ENCODE data around the gene RABGAP1.

The RABGAP1 gene

DNA sequence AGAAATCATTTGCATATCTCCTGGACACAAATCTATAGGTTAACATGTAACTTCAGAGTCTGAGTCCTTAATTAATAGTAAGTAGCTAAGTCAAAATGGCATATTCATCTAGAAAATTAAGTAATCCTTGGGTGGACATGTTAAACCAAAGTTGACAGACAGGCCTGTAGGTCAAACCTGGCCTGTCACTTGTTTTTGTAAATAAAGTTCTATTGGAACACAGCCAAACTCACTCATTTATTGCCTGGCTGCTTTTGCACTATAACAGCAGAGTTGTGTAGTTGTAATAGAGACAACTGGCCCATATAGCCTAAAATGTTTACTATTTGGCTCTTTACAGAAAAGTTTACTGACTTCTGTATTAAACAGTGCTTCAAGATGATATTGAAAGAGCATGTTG, 68.1 kb downstream of the RABGAP1 start:
- DNase-seq (ENCODE audit: low spot score), result no peak

DNA sequence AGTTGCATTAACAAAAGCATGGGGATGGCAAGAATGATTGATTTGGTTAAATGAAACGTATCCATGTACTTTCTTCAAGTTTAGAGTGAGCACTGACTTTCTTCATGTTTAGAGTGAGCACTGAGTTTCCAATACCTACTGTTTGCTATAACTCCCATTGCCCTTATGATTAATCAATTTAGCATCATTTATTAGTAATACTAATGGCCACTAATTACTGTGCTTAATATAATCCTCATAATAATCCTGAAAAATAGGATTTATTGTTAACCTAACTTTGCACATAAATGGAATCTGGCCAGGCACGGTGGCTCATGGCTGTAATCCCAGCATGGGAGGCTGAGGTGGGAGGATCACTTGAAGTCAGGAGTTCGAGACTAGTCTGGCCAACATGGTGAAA, 70.6 kb downstream of the RABGAP1 start:
- DNase-seq (ENCODE audit: low spot score), result no peak

DNA sequence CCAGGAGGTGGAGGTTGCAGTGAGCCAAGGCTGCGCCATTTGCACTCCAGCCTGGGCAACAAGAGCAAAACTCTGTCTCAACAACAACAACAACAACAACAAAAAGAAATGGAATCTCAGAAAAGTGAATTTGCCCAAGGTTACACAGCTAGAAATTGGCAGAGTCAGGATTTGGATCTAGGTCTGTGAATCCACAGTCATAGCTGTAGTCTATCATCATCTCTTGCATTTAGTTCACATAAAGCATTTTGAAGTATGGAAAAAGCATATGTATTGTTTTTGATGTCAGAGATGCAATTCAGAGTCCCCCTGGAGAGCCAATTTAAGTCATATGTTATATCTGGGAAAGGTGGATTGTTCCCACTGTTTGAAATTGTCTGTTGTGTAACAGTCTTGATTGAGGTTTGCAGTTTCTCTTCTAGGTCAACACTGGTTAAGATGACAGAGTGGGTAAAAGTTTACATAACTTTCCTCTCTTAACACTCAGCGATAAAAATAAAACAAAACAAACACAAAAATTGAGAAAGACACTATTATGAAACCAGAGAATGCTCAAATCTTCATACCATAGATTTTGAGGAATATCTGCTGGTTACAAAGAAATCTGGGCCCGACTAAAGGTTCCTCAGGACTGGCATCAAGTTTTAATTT, 71.2 kb downstream of the RABGAP1 start:
- no peak for DNase-seq (ENCODE audit: low spot score)

DNA sequence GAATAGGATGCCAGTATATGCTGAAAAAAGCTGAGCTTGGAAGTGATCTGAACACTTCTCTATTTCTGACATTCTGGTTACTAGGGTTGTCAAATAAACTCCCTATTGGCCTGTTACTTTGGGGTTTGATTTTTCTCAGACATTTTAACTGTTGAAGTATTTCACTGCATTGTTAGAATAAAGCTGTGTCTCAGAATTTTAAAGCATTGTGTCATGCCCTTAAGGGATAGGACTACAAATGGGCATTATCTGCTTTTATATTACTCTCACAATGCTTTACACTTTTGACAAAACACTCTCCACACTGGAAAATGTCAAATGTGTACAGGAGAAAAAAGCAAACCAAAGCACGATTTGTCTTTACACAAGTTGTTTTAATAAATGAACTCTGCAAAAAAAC, 75.8 kb downstream of the RABGAP1 start:
- DNase-seq (ENCODE audit: low spot score), result no peak

DNA sequence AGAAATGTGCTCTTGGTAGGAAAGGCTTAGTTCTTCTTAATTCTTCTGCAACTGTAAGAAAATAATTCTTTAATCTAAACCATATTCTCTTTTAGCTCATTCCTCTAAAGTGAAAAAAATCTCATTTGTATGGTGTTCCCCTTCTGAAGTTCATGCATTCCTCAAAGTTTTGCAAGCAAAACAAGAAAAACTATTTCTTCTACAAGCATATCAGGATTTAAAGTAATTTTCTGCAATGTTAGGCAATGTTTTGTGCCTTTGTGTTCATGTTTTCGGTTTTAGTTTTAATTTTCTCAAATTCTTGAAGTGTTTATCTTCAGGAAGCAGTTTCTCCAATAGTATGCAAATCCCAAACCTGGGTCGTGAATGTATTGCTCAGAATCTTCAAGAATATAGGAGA, 80.0 kb downstream of the RABGAP1 start:
- no peak for DNase-seq (ENCODE audit: low spot score)

DNA sequence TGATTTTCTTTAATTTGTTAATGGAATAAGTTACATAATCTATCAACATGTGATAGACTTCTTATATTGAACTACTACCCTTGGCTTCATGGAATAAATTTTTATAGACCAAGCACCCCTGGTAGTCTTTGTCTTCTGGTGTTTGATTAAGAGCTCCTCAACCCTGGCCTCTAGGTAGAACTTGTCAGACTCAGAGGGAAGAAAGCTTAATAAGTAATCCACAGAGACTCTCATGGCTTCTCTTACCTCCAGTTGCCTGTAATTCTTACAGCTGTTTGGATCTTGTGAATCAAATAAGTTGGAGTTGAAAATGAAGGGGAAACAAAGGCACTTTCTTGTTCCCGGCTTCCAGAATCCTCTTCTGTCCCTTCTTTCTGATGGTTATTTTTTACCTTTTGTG, 85.6 kb downstream of the RABGAP1 start:
- DNase-seq (ENCODE audit: low spot score), result no peak

DNA sequence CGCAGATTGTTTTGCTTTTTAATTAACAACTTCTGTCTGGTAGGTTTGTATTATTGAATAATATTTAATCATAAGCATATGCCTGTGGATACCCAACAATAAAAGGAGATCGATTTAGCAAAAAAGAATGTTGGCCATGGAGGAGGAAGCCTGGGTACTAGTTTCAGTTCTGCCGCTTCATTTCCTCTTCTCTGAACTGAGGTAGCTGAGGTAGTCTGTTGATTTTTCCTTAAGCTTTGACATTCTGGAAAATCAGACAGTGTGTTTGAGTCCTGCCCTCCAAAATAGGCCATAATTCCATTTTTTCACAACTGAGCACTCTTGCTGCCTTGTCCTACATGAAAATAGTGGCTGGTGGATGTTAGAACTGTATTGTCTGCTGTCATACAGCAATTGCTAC, 86.7 kb downstream of the RABGAP1 start:
- no peak for DNase-seq (ENCODE audit: low spot score)

DNA sequence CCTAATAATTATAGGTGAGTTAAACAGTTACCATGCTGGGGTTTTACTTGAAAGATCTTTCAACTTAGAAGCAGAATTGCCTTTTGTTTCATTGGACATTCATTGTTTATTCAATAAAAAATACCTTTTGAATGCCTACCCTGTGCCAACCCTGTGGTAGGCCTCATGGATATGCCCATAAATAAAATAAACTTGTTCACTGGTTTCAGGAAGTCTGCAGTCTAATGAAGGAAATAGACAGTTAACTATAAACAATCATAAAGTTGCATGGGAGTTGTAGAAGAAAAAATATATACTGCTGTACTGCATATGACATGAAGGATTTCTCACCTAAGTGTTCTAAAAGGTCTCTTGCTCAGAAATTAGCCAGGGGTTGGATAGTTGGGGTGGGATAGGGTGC, 87.3 kb downstream of the RABGAP1 start:
- no peak for DNase-seq (ENCODE audit: low spot score)

DNA sequence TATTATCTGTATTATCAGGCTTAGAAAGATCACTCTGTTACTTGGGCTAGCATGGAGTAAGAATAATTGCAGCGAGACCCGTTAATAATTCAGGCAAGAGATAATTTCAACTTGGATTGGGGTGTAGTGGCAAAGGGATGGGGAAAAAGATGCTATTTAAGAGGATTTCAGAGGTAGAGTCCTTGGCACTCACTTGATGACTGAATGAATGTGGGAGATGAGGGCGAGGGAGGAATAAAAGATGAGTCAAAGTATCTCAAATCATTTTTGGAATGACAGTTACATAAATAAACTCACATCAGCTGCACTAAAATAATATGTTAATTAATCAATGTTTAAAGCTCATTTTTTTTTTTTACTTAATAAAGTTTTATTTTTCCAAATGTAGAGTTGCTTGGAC, 88.2 kb downstream of the RABGAP1 start:
- DNase-seq (ENCODE audit: low spot score), result no peak

DNA sequence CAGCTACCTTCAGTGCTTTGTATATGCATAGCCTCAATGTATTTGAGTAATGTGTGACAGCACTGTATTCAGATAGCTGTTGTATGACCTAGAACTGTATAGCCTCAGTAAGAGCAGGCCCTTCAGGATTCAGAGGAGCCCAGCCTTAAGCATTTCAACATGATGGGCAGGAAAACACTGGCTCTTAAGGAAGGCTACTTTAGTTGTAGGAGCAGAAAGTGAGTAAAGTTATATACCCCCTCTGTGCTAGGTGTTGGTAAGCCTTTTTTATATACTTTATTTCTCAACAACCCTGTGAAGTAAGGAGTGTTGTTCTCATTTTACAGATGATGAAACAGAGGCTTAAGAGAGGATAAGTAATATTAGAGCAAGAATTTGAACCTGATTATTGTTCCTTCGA, 91.1 kb downstream of the RABGAP1 start:
- no peak for DNase-seq (ENCODE audit: low spot score)

DNA sequence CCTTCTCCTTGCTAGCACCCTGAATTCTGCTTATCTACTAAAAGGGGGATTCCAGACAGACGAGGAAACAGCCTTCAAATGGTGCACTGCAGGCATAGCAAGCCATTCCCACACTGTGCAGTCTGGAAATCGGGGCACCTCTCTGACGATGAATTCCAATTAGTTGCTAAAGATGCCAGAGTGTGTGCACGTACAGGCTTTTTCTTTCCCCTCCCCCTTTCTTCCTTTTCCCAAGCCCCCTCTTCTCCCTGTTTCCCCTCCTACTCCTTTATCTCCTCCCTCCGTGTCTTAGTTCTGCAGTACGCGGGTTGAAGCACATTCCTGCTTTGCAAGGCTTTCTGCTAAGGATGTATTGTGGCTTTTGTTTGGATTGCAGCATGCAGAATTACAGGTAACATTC, 92.5 kb downstream of the RABGAP1 start, which contains the start of gene GPR21:
GPR21 (plus strand) TSS at position 316 of the 400 bp plus-strand sequence. CDS start 900 bp downstream, outside the sequence.
- no peak for DNase-seq (ENCODE audit: low spot score)

DNA sequence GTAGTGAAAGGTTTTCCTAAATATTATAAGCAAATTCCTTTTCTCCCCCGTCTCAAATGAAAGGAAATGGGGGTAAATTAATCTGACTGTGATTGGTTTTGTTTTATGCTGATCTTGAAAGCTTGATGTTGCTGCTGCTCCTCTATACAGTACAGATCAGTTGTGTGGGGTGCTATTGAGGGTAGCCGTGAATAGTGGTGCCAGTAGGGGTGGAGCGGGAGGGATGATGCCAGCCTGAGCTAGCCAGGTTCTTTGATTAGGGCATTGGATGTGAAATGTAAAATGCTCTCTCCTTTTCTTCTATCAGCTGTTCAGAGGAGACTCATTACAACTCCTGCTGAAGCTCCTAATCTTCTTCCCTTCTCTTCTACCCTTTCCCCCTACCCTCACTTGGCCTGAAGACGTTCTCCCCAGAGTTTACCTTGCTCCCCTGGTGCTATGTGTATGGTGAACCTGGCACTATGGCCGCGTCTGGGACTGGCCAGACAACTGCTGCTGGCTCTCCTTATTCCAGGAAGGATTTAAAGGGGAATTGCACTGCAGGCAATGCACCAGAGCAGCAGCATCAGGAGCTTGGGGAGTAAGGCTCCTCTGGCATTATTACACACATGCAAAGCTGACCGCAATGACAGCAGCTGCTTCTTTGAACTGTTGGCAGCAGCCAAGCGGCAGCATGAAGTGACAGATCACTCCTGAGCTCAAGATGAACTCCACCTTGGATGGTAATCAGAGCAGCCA, 93.2 kb downstream of the RABGAP1 start:
- DNase-seq (ENCODE audit: low spot score), result no peak

DNA sequence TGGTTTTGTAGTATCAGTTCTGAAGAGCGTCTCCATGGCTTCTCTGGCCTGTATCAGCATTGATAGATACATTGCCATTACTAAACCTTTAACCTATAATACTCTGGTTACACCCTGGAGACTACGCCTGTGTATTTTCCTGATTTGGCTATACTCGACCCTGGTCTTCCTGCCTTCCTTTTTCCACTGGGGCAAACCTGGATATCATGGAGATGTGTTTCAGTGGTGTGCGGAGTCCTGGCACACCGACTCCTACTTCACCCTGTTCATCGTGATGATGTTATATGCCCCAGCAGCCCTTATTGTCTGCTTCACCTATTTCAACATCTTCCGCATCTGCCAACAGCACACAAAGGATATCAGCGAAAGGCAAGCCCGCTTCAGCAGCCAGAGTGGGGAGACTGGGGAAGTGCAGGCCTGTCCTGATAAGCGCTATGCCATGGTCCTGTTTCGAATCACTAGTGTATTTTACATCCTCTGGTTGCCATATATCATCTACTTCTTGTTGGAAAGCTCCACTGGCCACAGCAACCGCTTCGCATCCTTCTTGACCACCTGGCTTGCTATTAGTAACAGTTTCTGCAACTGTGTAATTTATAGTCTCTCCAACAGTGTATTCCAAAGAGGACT, 94.2 kb downstream of the RABGAP1 start:
- no peak for DNase-seq (ENCODE audit: low spot score)

DNA sequence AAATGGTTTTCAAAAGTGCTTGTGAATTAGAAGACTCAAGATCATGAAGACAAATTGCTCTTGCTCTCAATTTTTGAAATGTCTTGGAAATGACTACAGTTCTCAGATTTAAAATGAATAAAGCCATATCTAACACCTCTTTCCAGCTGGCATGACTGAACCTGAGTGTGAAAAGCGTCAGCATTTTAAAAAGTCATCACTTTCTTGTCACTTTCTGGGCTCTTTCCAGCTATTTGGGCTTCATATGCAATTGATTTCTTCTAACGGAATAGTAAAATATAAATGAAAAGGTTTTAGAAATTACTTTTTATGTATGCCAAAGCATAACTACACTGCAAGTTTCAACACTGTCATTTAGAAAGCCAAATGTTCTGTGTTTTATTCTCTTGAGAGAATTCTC, 95.0 kb downstream of the RABGAP1 start:
- no peak for DNase-seq (ENCODE audit: low spot score)

DNA sequence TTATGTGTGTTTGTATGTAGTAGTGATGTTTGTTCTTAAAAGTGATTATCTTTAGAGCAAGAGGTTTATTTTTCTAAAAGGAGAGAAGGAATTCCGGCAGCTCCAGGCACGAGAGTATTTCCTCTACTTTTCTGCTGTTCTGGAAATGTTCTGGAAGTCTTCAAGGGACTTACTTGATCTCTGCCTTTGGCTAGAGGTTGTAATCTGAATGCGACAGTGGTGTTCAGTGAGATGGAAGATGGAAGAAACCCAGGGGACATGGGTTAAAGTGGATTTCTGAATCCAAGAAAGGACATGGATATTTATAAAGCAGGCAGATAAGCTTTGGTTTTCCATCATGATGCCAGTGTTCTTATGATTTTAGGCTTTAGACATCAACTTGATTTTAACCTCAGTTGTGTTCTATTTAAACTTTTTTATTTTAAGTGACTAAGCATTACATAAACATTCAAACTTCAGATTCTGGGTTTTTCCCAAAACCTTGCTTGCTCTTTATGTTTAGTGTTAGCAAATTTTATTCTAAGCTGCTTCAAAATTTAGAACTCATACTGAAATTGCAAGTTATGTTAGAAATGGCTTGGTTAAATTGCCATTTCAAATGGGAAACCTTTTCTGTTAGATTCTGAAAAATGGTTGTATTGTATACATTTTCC, 96.2 kb downstream of the RABGAP1 start:
- no peak for DNase-seq (ENCODE audit: low spot score)

DNA sequence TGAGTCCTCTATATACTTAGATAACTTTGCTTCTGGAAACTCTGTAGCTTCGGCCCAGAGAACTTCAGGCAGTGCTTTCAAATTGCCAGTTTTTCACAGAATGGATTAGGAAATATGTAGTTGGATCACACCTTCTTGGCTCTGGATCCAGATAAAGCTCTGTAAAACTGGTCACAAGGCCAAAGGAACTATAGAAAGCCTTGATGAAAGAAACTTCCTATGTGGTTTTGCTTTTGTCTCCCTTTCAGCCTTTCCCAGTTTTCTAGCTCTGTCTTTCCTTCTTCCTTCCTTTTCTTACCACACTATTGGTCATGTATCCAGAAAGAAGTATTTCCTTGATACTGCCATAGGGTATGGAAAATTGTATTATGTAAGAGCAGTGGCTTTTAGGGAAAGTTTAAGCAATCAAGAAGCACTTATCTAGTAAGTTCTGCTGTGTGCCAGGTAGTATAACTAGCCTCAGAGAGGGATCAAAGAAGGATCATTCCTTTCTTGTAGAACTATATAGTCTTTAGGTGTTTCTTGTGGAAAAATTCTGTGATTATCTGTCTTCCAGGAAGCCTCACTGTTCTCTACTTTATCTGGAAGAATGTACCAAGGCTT, 98.9 kb downstream of the RABGAP1 start:
- no peak for DNase-seq (ENCODE audit: low spot score)

DNA sequence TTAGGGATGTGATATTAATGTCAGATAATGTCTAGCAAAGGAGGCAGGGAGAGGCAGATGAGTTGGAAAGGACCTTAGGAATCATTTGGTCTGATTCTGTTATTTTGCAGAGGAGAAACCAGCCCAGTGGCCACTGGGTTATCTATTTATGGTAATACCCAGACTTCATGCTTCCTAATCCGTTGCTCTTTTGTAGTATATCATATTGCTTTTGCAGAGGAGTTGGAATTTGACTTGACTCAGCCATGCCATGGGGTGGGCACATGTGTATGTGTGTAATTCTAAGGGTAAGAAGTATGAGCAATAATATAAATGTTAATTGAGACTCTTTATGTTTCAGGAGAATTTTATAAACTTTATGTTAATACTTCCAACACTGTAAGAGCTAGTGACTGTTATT, 100.0 kb downstream of the RABGAP1 start:
- DNase-seq (ENCODE audit: low spot score), result no peak

DNA sequence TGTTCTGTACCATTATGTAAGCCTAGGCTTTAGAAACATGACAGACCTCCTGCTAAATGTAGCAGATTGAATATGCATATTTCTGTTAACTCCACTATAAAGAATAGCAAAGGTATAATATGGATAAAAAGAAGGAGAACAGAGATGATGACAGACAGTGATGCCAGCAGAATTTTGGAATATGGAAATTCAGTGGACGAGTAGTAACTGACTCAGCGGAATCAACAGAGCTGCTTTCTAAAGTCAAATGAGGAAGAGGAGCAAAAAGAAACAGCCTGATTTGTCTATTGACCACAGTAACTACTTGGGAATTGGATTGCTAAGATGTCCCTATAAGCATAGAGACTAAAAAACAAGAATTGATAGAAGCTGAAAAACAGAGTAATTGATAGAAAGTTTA, 100.7 kb downstream of the RABGAP1 start:
- no peak for DNase-seq (ENCODE audit: low spot score)

DNA sequence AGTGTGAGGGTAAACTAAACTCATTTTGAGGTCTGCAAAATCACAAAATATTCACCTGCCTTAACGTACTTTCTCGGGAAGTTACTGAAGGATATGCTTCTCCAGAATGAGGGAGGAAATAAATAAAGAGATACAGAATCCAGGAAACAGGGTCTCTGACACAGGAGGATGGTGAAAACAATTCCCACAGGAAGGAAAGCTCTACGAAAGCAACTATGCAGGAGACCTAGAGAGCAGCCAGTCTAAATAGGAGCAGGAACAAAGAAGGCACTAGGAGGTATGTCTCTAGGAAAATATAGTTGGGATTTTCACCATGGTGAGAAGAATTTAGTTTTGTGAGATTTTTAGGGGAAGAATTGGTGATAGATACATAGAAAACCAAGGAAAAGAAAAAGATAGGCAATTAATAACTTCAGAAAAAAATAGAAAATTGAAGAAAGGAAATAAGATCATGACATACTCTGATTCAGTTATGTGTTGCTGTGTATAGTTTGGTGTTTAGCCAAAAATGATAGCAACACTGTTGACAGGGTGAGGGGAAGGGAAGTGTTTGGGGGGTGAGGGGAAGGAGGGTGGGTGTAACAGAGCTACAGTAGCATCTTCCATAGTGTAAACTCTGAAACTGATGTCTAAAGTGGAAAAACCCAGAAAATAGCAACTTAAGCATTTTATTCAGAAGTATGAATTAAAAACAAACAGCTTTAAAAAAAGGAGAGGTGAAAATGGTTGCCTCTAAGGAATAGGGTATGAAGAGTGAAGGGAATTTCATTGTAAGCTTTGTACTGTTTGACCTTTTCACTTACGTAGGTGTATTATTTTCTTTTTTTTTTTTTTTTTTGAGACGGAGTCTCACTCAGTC, 102.5 kb downstream of the RABGAP1 start:
- no peak for DNase-seq (ENCODE audit: low spot score)

DNA sequence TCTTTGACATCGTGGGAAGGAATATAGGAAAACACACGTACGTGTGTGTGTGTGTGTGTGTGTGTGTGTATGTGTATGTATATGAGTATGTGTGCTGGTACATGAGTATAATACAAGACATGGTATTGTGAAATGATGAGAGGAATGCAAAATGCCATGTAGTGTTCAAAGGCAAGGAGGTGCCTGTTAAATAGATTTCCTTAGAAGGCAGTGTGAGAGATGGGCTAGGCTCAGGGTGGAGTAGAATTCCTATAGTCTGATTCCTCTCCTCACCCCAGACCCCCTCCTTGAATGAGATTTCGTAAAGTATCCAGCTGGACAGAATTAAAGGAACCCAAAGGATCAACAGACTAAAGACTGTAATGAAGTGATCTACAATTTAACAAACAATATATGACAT, 103.8 kb downstream of the RABGAP1 start:
- no peak for DNase-seq (ENCODE audit: low spot score)

DNA sequence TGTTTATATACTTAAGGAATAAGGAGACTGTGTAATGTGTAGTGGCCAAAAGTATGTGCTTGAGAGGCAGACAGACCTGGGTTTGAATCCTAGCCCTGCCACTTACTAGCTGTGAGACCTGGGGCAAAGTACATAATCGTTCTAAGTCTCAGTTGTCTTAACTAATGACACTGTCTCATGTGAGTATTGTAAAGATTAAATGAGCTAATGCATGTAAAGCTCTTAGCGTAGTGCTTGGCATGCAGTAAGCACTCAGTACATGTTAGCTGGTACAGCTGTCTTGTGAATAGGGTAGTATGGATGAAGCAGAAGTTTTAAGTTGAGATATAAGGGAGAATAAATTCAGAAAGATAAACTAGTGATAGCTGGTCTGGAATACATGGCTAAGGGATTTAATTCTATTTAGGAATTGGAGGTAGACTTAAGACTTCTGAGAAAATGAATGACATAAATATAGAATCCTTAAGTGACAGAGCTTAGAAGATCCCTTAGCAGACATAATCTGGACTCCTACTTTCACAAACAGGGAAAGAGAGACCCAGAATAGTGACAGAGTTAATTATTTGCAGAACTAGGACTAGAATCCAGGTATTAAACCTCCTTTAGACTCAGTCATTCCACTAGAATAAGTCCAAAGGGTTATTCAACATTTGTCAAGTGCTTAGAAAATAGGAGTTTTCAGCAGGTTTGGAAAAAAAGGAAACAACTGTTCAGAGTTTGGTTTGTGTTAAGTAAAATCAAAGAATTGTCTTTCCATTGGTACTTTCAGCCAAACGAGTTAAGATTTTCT, 105.8 kb downstream of the RABGAP1 start:
- no peak for DNase-seq (ENCODE audit: low spot score)
